ENCODE measurements around the gene ASNSD1.
"Not testable (repeated sequence)": the region's sequence is repeated elsewhere in the genome, so short reads cannot be mapped to it uniquely, and the experiment has no call there.

The ASNSD1 gene

DNA sequence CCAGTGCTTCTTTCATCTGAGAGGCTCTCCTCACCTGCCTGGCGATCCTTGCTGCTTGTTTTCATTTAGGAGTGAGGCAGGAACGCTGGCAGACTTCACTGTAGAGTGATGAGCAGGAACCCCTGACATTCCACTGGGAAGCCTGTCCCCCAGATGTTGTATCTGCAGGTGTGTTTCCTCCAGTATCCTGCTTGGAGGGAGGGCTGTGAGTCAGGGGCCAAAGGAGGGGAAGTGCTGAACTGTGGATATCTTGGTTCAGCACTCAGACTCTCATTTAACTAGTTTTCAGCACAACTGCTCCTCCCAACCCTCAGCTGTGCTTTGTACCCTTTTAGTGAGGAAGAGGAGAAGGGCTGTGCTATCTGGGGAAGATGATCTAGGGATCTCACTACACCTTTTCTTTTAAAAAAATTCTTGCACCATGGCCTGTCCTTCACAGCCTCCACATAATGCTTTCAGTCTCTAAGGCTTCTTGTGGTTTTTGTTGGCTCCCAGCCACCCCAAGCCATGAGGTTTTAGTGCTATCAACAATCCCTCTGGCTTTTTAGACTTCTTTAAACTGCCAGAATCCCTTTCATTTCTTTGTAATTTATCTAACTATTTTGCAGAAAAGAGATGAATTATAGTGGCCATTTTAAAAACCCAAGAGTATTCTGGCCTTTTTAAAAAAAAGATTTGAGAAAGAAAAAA is 24.4 kb downstream of the ASNSD1 start:
- no peak for DNase-seq (ENCODE audit: low read depth in 2 of 3, low spot score in 2 of 3)

- not testable (repeated sequence) for DNase-seq (ENCODE audit: low read depth in 2 of 3, low spot score in 2 of 3)
These were observed 26.5 kb downstream of the ASNSD1 start for GRCh38 chr2:189687796-189688195.

DNA sequence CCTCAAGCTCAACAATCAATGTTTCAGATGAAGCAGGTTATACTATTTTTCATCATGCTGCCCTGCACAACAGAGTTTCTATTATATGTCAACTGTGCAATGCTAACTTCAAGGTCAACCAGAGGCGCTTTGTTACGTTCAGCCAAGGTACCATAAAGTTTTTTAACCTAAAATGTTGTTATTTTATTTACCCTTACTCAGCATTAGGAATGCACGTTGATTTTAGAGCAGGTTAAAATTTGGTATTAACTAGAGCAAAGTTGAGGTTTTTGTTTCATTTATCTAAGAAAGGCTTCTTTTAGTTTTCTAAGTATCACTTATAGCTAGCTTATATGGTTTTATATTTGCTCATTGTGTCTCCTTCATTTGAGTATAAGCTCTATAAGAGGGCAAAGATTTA is 35.0 kb downstream of the ASNSD1 start:
- no peak for DNase-seq (ENCODE audit: low read depth in 2 of 3, low spot score in 2 of 3)

DNA sequence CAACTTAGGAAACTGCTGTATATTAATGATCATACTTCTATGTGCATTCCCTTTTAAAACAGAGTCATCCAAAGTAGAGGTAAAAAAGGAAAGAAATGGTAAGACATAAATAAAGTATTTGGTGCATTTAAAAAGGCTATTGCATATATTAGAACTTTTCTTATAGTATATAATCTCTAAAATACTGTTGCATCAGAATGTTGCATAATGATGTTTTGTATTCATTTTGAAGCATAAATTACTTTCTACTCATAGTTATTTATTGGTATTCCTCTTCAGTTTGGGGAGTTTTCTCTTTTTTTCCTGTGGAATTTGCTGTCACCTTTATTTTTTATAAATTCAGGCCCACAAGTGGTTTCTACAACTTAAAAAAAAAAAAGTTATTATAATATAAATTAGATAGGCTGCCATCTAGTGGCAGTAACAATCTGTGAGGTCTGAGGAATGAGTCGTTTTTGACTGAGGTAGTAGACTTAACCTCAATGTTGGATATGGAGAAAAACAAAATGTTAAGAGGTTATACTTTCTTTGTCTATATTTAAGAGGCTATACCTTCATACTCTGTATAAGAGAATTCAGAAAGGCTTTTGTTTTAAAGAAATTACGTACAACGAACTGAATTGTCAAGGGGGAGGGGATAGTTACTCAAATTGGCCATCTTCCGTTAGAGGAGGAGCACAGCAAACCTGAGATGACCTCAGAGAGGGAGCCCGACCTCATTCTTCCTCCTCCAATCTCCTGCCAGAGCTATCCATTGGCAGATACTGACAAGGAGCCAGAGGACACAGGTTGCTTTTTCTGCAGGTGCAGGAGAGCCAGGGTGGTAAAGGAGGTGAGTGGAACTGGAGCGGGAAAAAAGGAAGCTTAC is 37.0 kb downstream of the ASNSD1 start:
- DNase-seq (ENCODE audit: low read depth in 2 of 3, low spot score in 2 of 3) = no peak

GRCh38 chr2:189700681-189701080 is 39.4 kb downstream of the ASNSD1 start:
- no peak for DNase-seq (ENCODE audit: low read depth in 2 of 3, low spot score in 2 of 3)

DNA sequence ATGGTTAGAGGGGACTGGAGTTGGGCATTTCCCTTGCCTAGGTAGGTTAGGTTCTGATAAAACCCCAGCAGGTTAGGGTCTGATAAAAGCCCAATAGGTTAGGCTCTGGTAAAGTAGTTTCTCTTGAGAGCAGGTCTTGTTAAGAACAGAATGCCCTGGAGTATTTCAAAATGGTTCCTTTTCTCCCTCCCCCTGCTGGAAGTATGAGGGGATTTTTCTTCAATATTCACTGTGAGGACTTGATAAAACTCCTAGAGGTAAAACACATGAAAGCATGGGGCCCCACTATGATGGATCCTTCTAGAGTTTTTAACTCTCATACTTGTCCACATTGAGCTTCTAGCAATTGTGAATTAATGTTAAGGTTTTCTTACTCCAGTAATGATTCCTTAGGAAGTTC is 40.8 kb downstream of the ASNSD1 start:
- no peak for DNase-seq (ENCODE audit: low read depth in 2 of 3, low spot score in 2 of 3)

DNA sequence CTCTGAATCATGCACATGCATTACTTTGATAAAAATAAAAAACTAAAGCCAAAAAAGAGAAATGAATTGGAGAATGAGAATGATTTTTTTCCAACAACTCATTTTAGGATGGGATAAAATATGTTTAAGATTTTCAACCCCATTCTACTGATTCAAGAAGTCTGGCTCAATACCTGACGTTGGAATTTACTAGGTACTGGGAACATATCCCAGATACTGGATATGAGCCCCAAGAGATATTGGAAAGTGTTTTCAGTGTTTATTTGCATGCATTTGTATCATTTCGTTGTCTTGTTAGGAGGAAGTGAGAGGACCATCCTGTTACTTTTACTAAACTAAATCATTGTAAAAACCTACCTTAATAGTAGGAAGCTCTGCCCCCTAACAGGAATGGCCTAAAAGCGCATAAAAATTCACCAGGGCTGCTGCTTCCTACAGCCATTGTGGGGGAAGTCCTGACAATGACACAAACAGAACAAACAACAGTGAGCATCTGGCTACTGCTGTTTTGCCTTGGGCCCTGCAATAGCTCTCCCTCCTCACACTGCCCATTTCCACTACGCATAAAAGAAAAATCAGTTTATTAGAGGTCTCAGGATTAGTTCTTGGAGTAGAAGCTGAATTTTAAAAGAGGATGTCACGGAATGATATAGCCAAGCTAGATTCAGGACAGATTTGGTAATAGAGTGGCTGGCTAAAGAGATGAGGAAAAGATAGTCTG is 48.4 kb downstream of the ASNSD1 start:
- DNase-seq (ENCODE audit: low read depth in 2 of 3, low spot score in 2 of 3) = no peak

DNA sequence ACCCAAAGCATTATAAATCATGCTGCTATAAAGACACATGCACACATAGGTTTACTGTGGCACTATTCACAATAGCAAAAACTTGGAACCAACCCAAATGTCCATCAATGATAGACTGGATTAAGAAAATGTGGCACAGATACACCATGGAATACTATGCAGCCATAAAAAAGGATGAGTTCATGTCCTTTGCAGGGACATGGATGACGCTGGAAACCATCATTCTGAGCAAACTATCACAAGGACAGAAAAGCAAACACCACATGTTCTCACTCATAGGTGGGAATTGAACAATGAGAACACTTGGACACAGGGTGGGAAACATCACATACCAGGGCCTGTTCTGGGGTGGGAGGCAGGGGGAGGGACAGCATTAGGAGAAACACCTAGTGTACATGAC is 56.3 kb downstream of the ASNSD1 start:
- DNase-seq (ENCODE audit: low read depth in 2 of 3, low spot score in 2 of 3) = not testable (repeated sequence)

GRCh38 chr2:189719571-189719970 is 58.3 kb downstream of the ASNSD1 start:
- no peak for DNase-seq (ENCODE audit: low read depth in 2 of 3, low spot score in 2 of 3)
